NB4 (cell line): ENCODE results near the gene TRMT1.

Source experiments
- CTCF ChIP-seq: IDR thresholded peaks from one replicate; pipeline ENCODE4 v1.5.1; 2012; ENCODE audit warnings: low read depth, low read length
- MYC ChIP-seq: IDR thresholded peaks from 2 replicates; pipeline ENCODE4 v1.6.1; 2011; ENCODE audit warnings: low read depth, low read length
- POLR2A ChIP-seq: IDR thresholded peaks from 2 replicates; pipeline ENCODE4 v1.6.1; 2011; ENCODE audit warnings: mild to moderate bottlenecking; ENCODE audit not compliant: insufficient read length; ENCODE audit errors: extremely low read depth

GRCh38 chr19:13098277-13099072, 18.1 kb downstream of the TRMT1 start:
- no peak for TF ChIP-seq CTCF
- no peak for TF ChIP-seq POLR2A
- TF ChIP-seq MYC: no peak
